ENCODE results near the gene PROB1. TPM values are rescaled to one million over a fixed set of nuclear protein-coding genes. Genes with fewer than 3 reads are reported as not detected.

The PROB1 gene
- total RNA-seq, 1 experiment from 2014 or later = 3.4 TPM

DNA sequence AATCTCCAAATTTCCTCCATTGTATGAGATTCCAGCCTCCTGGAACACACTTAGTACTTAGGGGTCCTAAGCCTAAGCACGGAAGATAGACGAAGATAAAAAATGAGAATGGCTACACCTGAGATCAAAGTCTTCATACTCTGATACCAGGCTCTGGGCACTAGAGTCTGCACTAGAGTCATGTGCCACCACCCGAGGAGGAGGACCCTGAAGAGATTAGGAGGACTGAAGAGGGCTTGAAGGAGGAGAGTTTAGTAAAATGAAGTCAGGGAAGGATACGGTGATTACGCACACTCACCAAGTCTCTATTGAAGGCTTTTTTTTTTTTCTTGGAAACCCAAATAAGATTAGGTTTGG, 9.6 kb upstream of the PROB1 start:
- H3K27ac ChIP-seq (ENCODE audit: insufficient read length, low read depth, low read length) = no peak overlapping the region
- peak overlapping the region; percentile 5 for H3K9ac ChIP-seq (ENCODE audit: extremely low read depth, insufficient read length, low read length)

More for the DNA sequence above, 9.6 kb upstream of the PROB1 start:
- H2BK5ac ChIP-seq (ENCODE audit: insufficient read length, low read length) = no peak overlapping the region
- no peaks in the 10 kb centered on the region for H3K79me2 ChIP-seq (ENCODE audit: insufficient read depth, low read length)
- H3K14ac ChIP-seq (ENCODE audit: insufficient read depth, low read length) = no peak overlapping the region
- peak overlapping the region; percentile 74 for H3K4me2 ChIP-seq (ENCODE audit: insufficient read depth, insufficient read length, low read length)
- Mint-ChIP-seq H3K4me1 (peaks cover 16 to 20% of the 10 kb centered on the region in 2 experiments), H3K27me3 (ENCODE audit: low read depth) (peaks cover 2% of the 10 kb centered on the region; the same call in 1 of the 2 replicates), H3K36me3 (ENCODE audit: insufficient read depth in 1 of 3, low read depth in 3 of 3) (peaks cover under 1 to 16% (median 12%) of the 10 kb centered on the region in 3 experiments; a peak in 6 of 7 replicates), H3K4me3 (peak overlapping the region; percentile 91 to 94), H3K27ac (peak overlapping the region; percentile 32 to 92 (median 48); a peak in 6 of 7 replicates), H3K9me3 (no peaks in the 10 kb centered on the region)
- no peak overlapping the region for H2BK120ac ChIP-seq (ENCODE audit: low read depth, low read length, poor library complexity, severe bottlenecking)
- H4K5ac ChIP-seq (ENCODE audit: insufficient read length, low read depth, low read length) = no peak overlapping the region
- no peak overlapping the region for H3K23ac ChIP-seq (ENCODE audit: insufficient read length, low read depth, low read length)
- no peak for DNase-seq
- H4K20me1 ChIP-seq (ENCODE audit: control insufficient read depth, insufficient read depth, insufficient read length) = no peaks in the 10 kb centered on the region
- H3T11ph ChIP-seq (ENCODE audit: low read length) = no peak overlapping the region
- H2BK15ac ChIP-seq (ENCODE audit: low read depth, low read length) = no peak overlapping the region
- no peaks in the 10 kb centered on the region for H3K79me1 ChIP-seq (ENCODE audit: insufficient read depth, low read depth, low read length, poor library complexity, severe bottlenecking)
- no CpG with 5 or more reads among the region's 5 CpGs for WGBS (ENCODE audit: extremely low coverage, insufficient read length, low lambda C conversion rate)
- no peak overlapping the region for H3K18ac ChIP-seq (ENCODE audit: insufficient read length, low read depth, low read length)
- no peak overlapping the region for H2BK12ac ChIP-seq (ENCODE audit: insufficient read length, low read depth, low read length)
- peak overlapping the region; percentile 51 for H2AFZ ChIP-seq (ENCODE audit: low read length)
- H3K4me1 ChIP-seq (ENCODE audit: insufficient read depth, low read length) = peaks cover 2% of the 10 kb centered on the region; the same call in 1 of the 2 replicates
- H3K56ac ChIP-seq (ENCODE audit: insufficient read length, low read depth, low read length) = no peak overlapping the region
- no peak overlapping the region for H3K4ac ChIP-seq (ENCODE audit: low read depth, low read length)
- H4K8ac ChIP-seq (replicated peaks; ENCODE audit: insufficient read length, low read depth, low read length) = no peak overlapping the region
- no peaks in the 10 kb centered on the region for H3K27me3 ChIP-seq (ENCODE audit: insufficient read depth, low read length)
- H3K9me3 ChIP-seq (ENCODE audit: control insufficient read depth, low read depth, low read length) = no peaks in the 10 kb centered on the region
- no peaks in the 10 kb centered on the region for H3K23me2 ChIP-seq (ENCODE audit: insufficient read length, low read depth, low read length, poor library complexity, severe bottlenecking)
- H2AK5ac ChIP-seq (ENCODE audit: insufficient read length, low read length) = no peak overlapping the region
- TF ChIP-seq, protein P1, sequence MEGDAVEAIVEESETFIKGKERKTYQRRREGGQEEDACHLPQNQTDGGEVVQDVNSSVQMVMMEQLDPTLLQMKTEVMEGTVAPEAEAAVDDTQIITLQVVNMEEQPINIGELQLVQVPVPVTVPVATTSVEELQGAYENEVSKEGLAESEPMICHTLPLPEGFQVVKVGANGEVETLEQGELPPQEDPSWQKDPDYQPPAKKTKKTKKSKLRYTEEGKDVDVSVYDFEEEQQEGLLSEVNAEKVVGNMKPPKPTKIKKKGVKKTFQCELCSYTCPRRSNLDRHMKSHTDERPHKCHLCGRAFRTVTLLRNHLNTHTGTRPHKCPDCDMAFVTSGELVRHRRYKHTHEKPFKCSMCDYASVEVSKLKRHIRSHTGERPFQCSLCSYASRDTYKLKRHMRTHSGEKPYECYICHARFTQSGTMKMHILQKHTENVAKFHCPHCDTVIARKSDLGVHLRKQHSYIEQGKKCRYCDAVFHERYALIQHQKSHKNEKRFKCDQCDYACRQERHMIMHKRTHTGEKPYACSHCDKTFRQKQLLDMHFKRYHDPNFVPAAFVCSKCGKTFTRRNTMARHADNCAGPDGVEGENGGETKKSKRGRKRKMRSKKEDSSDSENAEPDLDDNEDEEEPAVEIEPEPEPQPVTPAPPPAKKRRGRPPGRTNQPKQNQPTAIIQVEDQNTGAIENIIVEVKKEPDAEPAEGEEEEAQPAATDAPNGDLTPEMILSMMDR (conservative IDR thresholded peaks at IDR 0.05) = no peak
- no peak overlapping the region for H2BK20ac ChIP-seq (ENCODE audit: low read depth, low read length, poor library complexity, severe bottlenecking)
- H4K91ac ChIP-seq (ENCODE audit: insufficient read length, low read depth, low read length) = no peak overlapping the region
